Measurements from ENCODE around the gene CADM1.

The CADM1 gene

DNA sequence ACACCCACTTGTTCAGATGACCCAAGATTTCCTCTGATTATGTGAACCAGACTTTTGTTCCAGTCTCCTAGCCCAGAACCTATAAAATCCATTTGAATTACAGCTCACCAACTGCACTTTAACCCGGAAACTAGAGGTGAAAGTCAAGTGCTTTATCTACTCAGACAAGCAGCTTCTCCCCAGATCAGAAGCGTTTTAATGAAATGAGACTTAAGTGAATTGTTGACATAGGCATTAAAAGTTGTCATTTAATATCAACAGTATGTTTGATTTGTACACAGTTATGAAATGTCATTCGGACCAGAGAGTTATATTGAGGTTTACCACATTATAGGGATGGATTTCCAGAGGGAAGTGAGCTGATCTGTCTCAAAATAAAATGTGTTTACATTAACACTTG is 52.0 kb downstream of the CADM1 start:
- in situ Hi-C loops (cut with HindIII; ENCODE audit: low sequenced_read_pairs), result no loop called here

- in situ Hi-C loops (cut with HindIII; ENCODE audit: low sequenced_read_pairs), result no loop called here
Measured at GRCh38 chr11:115450519-115450918, 53.7 kb downstream of the CADM1 start.

- in situ Hi-C loops (cut with HindIII; ENCODE audit: low sequenced_read_pairs), result no loop called here
Measured at GRCh38 chr11:115447273-115447864, 56.8 kb downstream of the CADM1 start.

DNA sequence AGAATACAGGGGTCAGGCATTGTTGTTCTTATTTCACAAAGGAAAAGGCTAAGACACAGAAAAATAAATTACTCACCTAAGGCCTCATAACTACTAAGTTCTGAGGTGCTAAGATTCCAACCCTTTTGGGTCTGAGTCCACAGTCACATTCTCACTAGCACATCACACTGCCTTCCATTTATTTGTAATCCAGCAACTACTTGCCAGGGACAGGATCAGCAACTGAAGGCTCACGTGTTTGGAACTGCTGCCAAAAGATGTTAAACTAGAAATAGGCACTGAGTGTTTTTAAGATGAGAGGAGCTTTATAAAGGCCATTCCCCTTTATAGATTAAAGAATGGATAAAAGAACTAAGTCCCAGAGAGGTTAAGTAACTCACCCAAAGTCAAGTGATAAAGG is 58.0 kb downstream of the CADM1 start:
- in situ Hi-C loops (cut with HindIII; ENCODE audit: low sequenced_read_pairs), result no loop called here

GRCh38 chr11:115444542-115444941 is 59.7 kb downstream of the CADM1 start:
- in situ Hi-C loops (cut with HindIII; ENCODE audit: low sequenced_read_pairs), result no loop called here

DNA sequence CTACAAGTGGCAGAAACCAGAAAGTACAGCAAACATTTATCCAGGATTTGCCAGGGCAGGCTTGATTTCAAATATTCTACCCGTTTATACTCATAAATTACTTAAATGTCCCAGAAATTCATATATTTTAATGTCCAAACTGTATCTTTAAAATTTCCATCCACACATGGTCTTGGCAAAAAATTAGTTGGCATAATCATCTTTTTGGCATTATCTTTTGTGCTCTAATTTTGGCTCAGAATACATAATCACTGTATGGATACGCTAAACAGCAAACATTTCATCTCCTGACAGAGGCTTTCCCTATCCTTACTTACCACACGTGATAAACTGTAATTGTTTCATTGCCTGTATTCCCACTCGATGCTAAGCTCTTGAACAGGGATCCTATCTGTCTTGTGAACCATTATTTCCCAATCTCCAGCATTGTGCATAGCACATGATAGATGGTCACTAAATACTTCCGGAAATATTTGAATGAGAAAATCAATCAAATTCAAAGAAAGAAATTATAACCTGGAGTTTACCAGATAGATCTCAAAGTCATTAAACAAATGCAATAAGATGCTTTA is 64.2 kb downstream of the CADM1 start:
- in situ Hi-C loops (cut with HindIII; ENCODE audit: low sequenced_read_pairs), result no loop called here

- in situ Hi-C loops (cut with HindIII; ENCODE audit: low sequenced_read_pairs), result no loop called here
Measured at GRCh38 chr11:115439385-115439784, 64.8 kb downstream of the CADM1 start.

GRCh38 chr11:115437902-115438575 is 66.2 kb downstream of the CADM1 start:
- in situ Hi-C loops (cut with HindIII; ENCODE audit: low sequenced_read_pairs), result no loop called here

DNA sequence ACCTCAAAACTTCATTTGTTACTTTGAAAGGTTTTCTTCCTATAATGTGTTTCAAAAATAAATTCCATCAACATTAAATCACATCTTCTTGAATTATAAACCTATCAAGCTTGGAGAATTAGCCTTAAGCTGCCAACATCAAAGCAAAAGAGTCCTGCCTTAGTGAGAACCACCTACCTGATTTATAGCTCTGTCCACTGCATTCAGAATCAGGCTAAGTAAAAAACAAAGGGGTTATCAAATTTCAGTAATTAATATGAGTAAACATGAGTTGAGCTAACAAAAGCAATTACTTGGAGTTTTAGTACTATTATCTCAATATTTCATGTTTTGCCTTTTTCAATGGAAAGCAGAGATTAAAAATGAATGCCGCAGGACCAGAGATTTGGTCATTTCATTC is 73.9 kb downstream of the CADM1 start:
- in situ Hi-C loops (cut with HindIII; ENCODE audit: low sequenced_read_pairs), result no loop called here

- in situ Hi-C loops (cut with HindIII; ENCODE audit: low sequenced_read_pairs), result no loop called here
Measured at GRCh38 chr11:115428306-115428705, 75.9 kb downstream of the CADM1 start.

GRCh38 chr11:115425816-115426215 is 78.4 kb downstream of the CADM1 start:
- in situ Hi-C loops (cut with HindIII; ENCODE audit: low sequenced_read_pairs), result no loop called here

DNA sequence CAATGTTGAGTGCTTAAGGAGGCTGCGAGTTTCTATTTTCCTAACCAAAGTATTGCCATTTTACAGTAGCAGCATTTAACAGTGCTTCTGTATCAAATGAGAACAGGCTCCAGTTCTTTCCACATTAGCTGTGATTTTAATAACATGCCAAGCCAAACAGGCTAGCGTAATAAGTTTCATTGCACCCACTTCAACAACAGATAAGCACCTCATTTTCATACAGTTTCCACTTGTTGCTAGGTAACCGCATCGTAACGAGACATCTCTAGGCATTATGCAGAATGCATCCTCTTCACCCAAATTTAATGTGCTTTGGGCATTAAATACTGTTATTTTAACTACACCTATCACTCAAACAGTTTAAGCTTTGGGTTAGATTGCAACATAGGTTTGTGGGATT is 79.0 kb downstream of the CADM1 start:
- in situ Hi-C loops (cut with HindIII; ENCODE audit: low sequenced_read_pairs), result no loop called here

- in situ Hi-C loops (cut with HindIII; ENCODE audit: low sequenced_read_pairs), result no loop called here
Measured at GRCh38 chr11:115423728-115424459, 80.3 kb downstream of the CADM1 start.

GRCh38 chr11:115421992-115422689 is 82.1 kb downstream of the CADM1 start:
- in situ Hi-C loops (cut with HindIII; ENCODE audit: low sequenced_read_pairs), result no loop called here

GRCh38 chr11:115421352-115421991 is 82.7 kb downstream of the CADM1 start:
- in situ Hi-C loops (cut with HindIII; ENCODE audit: low sequenced_read_pairs), result no loop called here

DNA sequence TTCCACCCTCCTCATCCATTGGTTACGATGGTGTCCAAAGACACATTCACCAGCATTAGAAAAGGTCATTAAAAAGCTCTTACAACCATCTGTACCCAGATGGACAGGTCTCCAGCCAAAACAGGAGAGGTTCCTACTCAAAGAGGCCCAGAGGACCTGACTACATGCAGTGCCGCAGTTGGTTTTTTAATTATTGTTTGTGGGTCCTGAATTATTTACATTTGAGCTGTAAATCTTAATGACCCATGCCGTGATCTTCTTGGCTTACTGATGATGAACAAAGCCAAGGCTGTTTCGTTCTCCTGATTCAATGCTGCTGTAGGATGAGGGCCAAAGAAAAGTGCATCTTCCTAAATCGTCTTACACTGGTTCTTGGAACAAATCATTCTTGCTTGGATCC is 83.7 kb downstream of the CADM1 start:
- in situ Hi-C loops (cut with HindIII; ENCODE audit: low sequenced_read_pairs), result no loop called here

- in situ Hi-C loops (cut with HindIII; ENCODE audit: low sequenced_read_pairs), result no loop called here
Measured at GRCh38 chr11:115418626-115419025, 85.6 kb downstream of the CADM1 start.

DNA sequence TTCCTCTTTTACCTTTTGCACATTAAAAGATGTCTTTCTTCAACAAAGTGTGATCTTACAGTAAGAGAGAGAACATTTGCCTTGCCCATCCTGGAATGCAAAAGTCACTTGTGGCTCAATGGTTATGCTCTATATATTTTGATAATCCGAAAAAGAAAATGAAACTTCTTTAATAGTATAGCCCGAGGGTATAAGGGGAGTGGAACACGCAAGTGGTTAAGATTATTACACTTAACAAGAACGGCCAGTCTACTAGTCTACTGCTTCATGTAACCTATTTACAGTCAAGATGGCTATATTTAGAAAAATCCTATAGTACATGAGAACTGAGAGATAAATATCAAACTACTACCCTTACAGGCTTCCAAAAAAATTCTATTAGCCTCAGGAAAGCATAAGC is 86.1 kb downstream of the CADM1 start:
- in situ Hi-C loops (cut with HindIII; ENCODE audit: low sequenced_read_pairs), result no loop called here

- in situ Hi-C loops (cut with HindIII; ENCODE audit: low sequenced_read_pairs), result no loop called here
Measured at GRCh38 chr11:115411120-115411519, 93.1 kb downstream of the CADM1 start.

GRCh38 chr11:115409691-115410220 is 94.5 kb downstream of the CADM1 start:
- in situ Hi-C loops (cut with HindIII; ENCODE audit: low sequenced_read_pairs), result no loop called here
